ENCODE data around the gene FAH. TPM values are rescaled to one million over a fixed set of nuclear protein-coding genes. Genes with fewer than 3 reads are reported as not detected.

FAH gene
- total RNA-seq, 4 donors from 2014 or later: 22.0 to 42.0 (median 37.7) TPM

- Histone ChIP-seq H3K4me1 (peaks cover 0 to 18% (median 5%) of the 10 kb centered on the region in 4 donors), H3K9me3 (no peaks in the 10 kb centered on the region), H3K27ac (no peak overlapping the region), H3K4me3 (no peak overlapping the region), H3K36me3 (peaks cover 0 to 64% (median 0%) of the 10 kb centered on the region in 3 donors), H3K27me3 (no peaks in the 10 kb centered on the region)
- no peak for DNase-seq (ENCODE audit: low spot score in 2 of 2)
- no peak for TF ChIP-seq POLR2A (IDR thresholded peaks at IDR 0.05)
- 91 to 100% methylated on average over 5 of the region's 5 CpGs for WGBS, 2 donors
Measured at GRCh38 chr15:80159301-80159700, 6.5 kb downstream of the FAH start.

GRCh38 chr15:80159811-80160569, 7.2 kb downstream of the FAH start:
- H3K27ac ChIP-seq: peak overlapping the region in 1 of 4 donors; percentile 8

GRCh38 chr15:80160570-80161156, 7.9 kb downstream of the FAH start:
- peak in 1 of 2 donors; percentile 32 for DNase-seq (ENCODE audit: low spot score in 2 of 2)
- H3K9me3 ChIP-seq: no peaks in the 10 kb centered on the region
- H3K36me3 ChIP-seq: peaks cover 0 to 72% (median 0%) of the 10 kb centered on the region in 3 donors
- WGBS, 2 donors: 64% methylated on average over 7 of the region's 7 CpGs
- H3K27me3 ChIP-seq: no peaks in the 10 kb centered on the region
- H3K4me3 ChIP-seq: no peak overlapping the region
- TF ChIP-seq EP300 (IDR thresholded peaks at IDR 0.05): peak in 1 of 2 donors; percentile 53
- no peak for TF ChIP-seq CTCF (IDR thresholded peaks at IDR 0.05)
- no peak for TF ChIP-seq POLR2A (IDR thresholded peaks at IDR 0.05)
- peaks cover 0 to 11% (median 3%) of the 10 kb centered on the region in 4 donors for H3K4me1 ChIP-seq
- peak overlapping the region in 1 of 4 donors; percentile 8 for H3K27ac ChIP-seq

More at GRCh38 chr15:80159811-80160569, 7.2 kb downstream of the FAH start:
- 94% methylated on average over 8 to 12 of the region's 12 CpGs for WGBS, 2 donors
- DNase-seq (ENCODE audit: low spot score in 2 of 2): no peak
- Histone ChIP-seq H3K36me3 (peaks cover 0 to 71% (median 0%) of the 10 kb centered on the region in 3 donors), H3K9me3 (no peaks in the 10 kb centered on the region), H3K27me3 (no peaks in the 10 kb centered on the region), H3K4me1 (peaks cover 0 to 11% (median 3%) of the 10 kb centered on the region in 4 donors), H3K4me3 (no peak overlapping the region)
- TF ChIP-seq POLR2A (IDR thresholded peaks at IDR 0.05): no peak
- TF ChIP-seq EP300 (IDR thresholded peaks at IDR 0.05): no peak
- TF ChIP-seq CTCF (IDR thresholded peaks at IDR 0.05): no peak

- peaks cover 0 to 11% (median 3%) of the 10 kb centered on the region in 4 donors for H3K4me1 ChIP-seq
- H3K4me3 ChIP-seq: no peak overlapping the region
- no peak for DNase-seq (ENCODE audit: low spot score in 2 of 2)
- 90 to 94% methylated on average over 6 of the region's 6 CpGs for WGBS, 2 donors
- no peak for TF ChIP-seq EP300 (IDR thresholded peaks at IDR 0.05)
- TF ChIP-seq POLR2A (IDR thresholded peaks at IDR 0.05): no peak
- TF ChIP-seq CTCF (IDR thresholded peaks at IDR 0.05): no peak
- H3K27me3 ChIP-seq: no peaks in the 10 kb centered on the region
- H3K36me3 ChIP-seq: peaks cover 0 to 72% (median 0%) of the 10 kb centered on the region in 3 donors
- H3K9me3 ChIP-seq: no peaks in the 10 kb centered on the region
- H3K27ac ChIP-seq: no peak overlapping the region
Measured at GRCh38 chr15:80161468-80162016, 8.7 kb downstream of the FAH start.

- Histone ChIP-seq H3K27me3 (no peaks in the 10 kb centered on the region), H3K4me3 (no peak overlapping the region), H3K27ac (no peak overlapping the region), H3K4me1 (peaks cover 0 to 11% (median 3%) of the 10 kb centered on the region in 4 donors), H3K36me3 (peaks cover 0 to 72% (median 0%) of the 10 kb centered on the region in 3 donors), H3K9me3 (no peaks in the 10 kb centered on the region)
- TF ChIP-seq EP300 (IDR thresholded peaks at IDR 0.05) (no peak), CTCF (IDR thresholded peaks at IDR 0.05) (no peak), POLR2A (IDR thresholded peaks at IDR 0.05) (no peak)
- DNase-seq (ENCODE audit: low spot score in 2 of 2): no peak
- WGBS, 2 donors: 80% methylated on average over 6 of the region's 6 CpGs
Measured at GRCh38 chr15:80162059-80162554, 9.3 kb downstream of the FAH start.

All from tibial nerve (tissue), 4 donors.